Endothelial cell of umbilical vein (primary cell): ENCODE measurements around the gene CAPZA2. TPM values are rescaled to one million over a fixed set of nuclear protein-coding genes. Genes with fewer than 3 reads are reported as not detected.

Experiments used
- BruUV-seq: library from RNA; stranded (reverse); fragments of 400-500 nt; replicated peaks from 2 replicates; lab custom pipeline; 2021; lab: Mats Ljungman, UMichigan
- CTCF ChIA-PET: fragments of 300-600, 350-600 bp; sonication (Branson Sonifier 250); formaldehyde crosslinking; loops from one replicate; lab custom pipeline; 2021; ENCODE audit warnings: antibody characterized with exemption, inconsistent platforms; lab: Charles Lee
- POLR2A ChIA-PET: fragments of 300-600, 350-600 bp; sonication (Branson Sonifier 250); formaldehyde crosslinking; loops from one replicate; lab custom pipeline; 2021; ENCODE audit warnings: antibody characterized with exemption, inconsistent platforms; lab: Charles Lee
- DNase-seq: peaks from one replicate; pipeline ENCODE4 v3.0.0-alpha.2; 2011; ENCODE audit warnings: low read depth, low spot score
- FAIRE-seq: peaks from 2 replicates; lab custom pipeline; 2011; peaks lifted over from hg19 to GRCh38; lab: Jason Lieb, UNC
- H2AFZ ChIP-seq: 2 replicates; pipeline ENCODE4 v1.6.0; 2012; ENCODE audit warnings: low read depth, low read length, control low read depth, inconsistent platforms
- H3K27ac ChIP-seq: 2 replicates; pipeline ENCODE4 v1.5.1; 2011; ENCODE audit warnings: low read depth, mild to moderate bottlenecking, control low read depth, low read length, moderate library complexity; ENCODE audit not compliant: insufficient read depth
- H3K27me3 ChIP-seq, 2 experiments: 2 replicates each; pipeline versions ENCODE4 v1.6.0 to v1.6.1; 2011; ENCODE audit warnings: low read length in 2 of 2, mixed read lengths in 1 of 2; ENCODE audit not compliant: control insufficient read depth in 2 of 2, insufficient read depth in 2 of 2
- H3K36me3 ChIP-seq, 2 experiments: 2 replicates in 1 of 2; 3 replicates in 1 of 2; pipeline ENCODE4 v1.5.1; 2011; ENCODE audit warnings: low read length in 2 of 2, mild to moderate bottlenecking in 1 of 2, moderate library complexity in 1 of 2; ENCODE audit not compliant: control insufficient read depth in 2 of 2, insufficient read depth in 2 of 2; ENCODE audit errors: extremely low read depth in 1 of 2
- H3K4me1 ChIP-seq: 3 replicates; pipeline ENCODE4 v1.5.1; 2011; ENCODE audit warnings: mild to moderate bottlenecking, low read length; ENCODE audit not compliant: control insufficient read depth, insufficient read depth; ENCODE audit errors: extremely low read depth
- H3K4me2 ChIP-seq: 2 replicates; pipeline ENCODE4 v1.6.1; 2011; ENCODE audit warnings: low read length, control low read depth, mixed read lengths; ENCODE audit not compliant: insufficient read depth
- H3K4me3 ChIP-seq, 3 experiments: fragments of 200-600 bp in 1 of 3; sonication (generic), shearing (Covaris generic) in 1 of 3; replicated peaks in 1 of 3; 2 replicates each; pipeline ENCODE4 v1.5.1; 2011 to 2016; ENCODE audit warnings: control low read depth in 3 of 3, low read length in 3 of 3, mild to moderate bottlenecking in 2 of 3, inconsistent platforms in 1 of 3, low read depth in 1 of 3, moderate library complexity in 1 of 3; ENCODE audit not compliant: insufficient read depth in 1 of 3
- H3K79me2 ChIP-seq: 2 replicates; pipeline ENCODE4 v1.6.0; 2012; ENCODE audit warnings: low read length, inconsistent platforms; ENCODE audit not compliant: control insufficient read depth, insufficient read depth
- H3K9ac ChIP-seq: replicated peaks from 2 replicates; pipeline ENCODE3; 2011; ENCODE audit warnings: low read length, control low read depth; ENCODE audit not compliant: insufficient read depth; ENCODE audit errors: extremely low read depth
- H3K9me1 ChIP-seq: replicated peaks from 3 replicates; pipeline ENCODE4 v1.6.0; 2011; ENCODE audit warnings: mild to moderate bottlenecking, low read length; ENCODE audit not compliant: control insufficient read depth, insufficient read depth; ENCODE audit errors: extremely low read depth
- H3K9me3 ChIP-seq: replicated peaks from 2 replicates; pipeline ENCODE4 v1.5.1; 2012; ENCODE audit warnings: low read length, inconsistent platforms; ENCODE audit not compliant: control insufficient read depth, insufficient read depth
- H4K20me1 ChIP-seq: replicated peaks from 2 replicates; pipeline ENCODE3; 2011; ENCODE audit warnings: mild to moderate bottlenecking, low read length; ENCODE audit not compliant: control insufficient read depth, insufficient read depth; ENCODE audit errors: extremely low read depth
- CTCF ChIP-seq, 2 donors: IDR thresholded peaks; 1 replicate in 1 of 2; 2 replicates in 1 of 2; pipeline ENCODE4 v1.5.1; 2011; ENCODE audit warnings: low read length in 2 of 2, mild to moderate bottlenecking in 2 of 2, moderate library complexity in 2 of 2, control low read depth in 1 of 2, inconsistent platforms in 1 of 2, low read depth in 1 of 2; ENCODE audit not compliant: insufficient read depth in 1 of 2; ENCODE audit errors: extremely low read depth in 1 of 2
- EZH2 ChIP-seq: IDR thresholded peaks from 2 replicates; pipeline ENCODE4 v1.6.1; 2012; ENCODE audit warnings: borderline replicate concordance, low read depth, mild to moderate bottlenecking, moderate library complexity, low read length, inconsistent platforms; ENCODE audit not compliant: severe bottlenecking
- FOS ChIP-seq: IDR thresholded peaks from 2 replicates; pipeline ENCODE4 v1.6.1; 2011; ENCODE audit warnings: mild to moderate bottlenecking, low read length, moderate library complexity, borderline replicate concordance; ENCODE audit not compliant: insufficient read depth
- GATA2 ChIP-seq: IDR thresholded peaks from 2 replicates; pipeline ENCODE4 v1.7.0; 2011; ENCODE audit warnings: low read depth, mild to moderate bottlenecking, moderate library complexity, mixed read lengths, low read length; ENCODE audit not compliant: insufficient read length, insufficient read depth
- JUN ChIP-seq: IDR thresholded peaks from 2 replicates; pipeline ENCODE4 v1.6.1; 2011; ENCODE audit warnings: borderline replicate concordance, low read depth; ENCODE audit not compliant: insufficient read length, insufficient read depth
- MAX ChIP-seq: IDR thresholded peaks from 2 replicates; pipeline ENCODE4 v1.6.1; 2011; ENCODE audit not compliant: insufficient read depth, insufficient read length
- MYC ChIP-seq: IDR thresholded peaks from one replicate; pipeline ENCODE4 v1.6.1; 2011; ENCODE audit warnings: mild to moderate bottlenecking, low read depth, low read length
- POLR2A ChIP-seq: IDR thresholded peaks from 2 replicates; pipeline ENCODE4 v1.6.1; 2012; ENCODE audit warnings: low read depth, mild to moderate bottlenecking, control low read depth, low read length
- POLR2AphosphoS5 ChIP-seq: IDR thresholded peaks from 2 replicates; pipeline ENCODE4 v1.6.1; 2012; ENCODE audit warnings: low read depth, mild to moderate bottlenecking, control low read depth, low read length, moderate library complexity; ENCODE audit not compliant: insufficient read depth
- dilution Hi-C: fragments of 300-500 bp; cut with MboI; formaldehyde crosslinking; loops from one replicate; pipeline ENCODE4 v1.15.0; 2019; ENCODE audit warnings: low sequenced_read_pairs; ENCODE audit not compliant: extremely low pct_ligation_motif_present
- intact Hi-C: fragments of 100-400 bp; cut with micrococcal nuclease; formaldehyde crosslinking; loops from one replicate; pipeline ENCODE4 v1.10.0; 2022
- polyA plus RNA-seq, 4 experiments: library from polyadenylated mRNA; depleted of rRNA in 3 of 4; stranded (reverse) in 3 of 4; unstranded in 1 of 4; fragments of >200 nt; gene quantifications; 2 replicates each; pipeline versions ENCODE4 v1.2.1 to v1.2.3, GENCODE V29; 2011 to 2012; ENCODE audit warnings: missing spikeins in 1 of 4
- total RNA-seq: library from RNA; stranded (reverse); gene quantifications from 2 replicates; pipeline ENCODE4 v1.2.3, GENCODE V29; 2021

CAPZA2 gene
- total and polyA plus RNA-seq, 2 donors (not counting 3 experiments of a cell fraction or from before 2014, with no cell fraction given) = 48.1 to 347 TPM

- no peak for DNase-seq
These were observed 107.0 kb downstream of the CAPZA2 start for GRCh38 chr7:116969371-116969902.

More at GRCh38 chr7:116969371-116969902, 107.0 kb downstream of the CAPZA2 start:
- Histone ChIP-seq H3K36me3 (no peaks in the 10 kb centered on the region), H4K20me1 (no peaks in the 10 kb centered on the region), H3K4me1 (no peaks in the 10 kb centered on the region), H3K9me1 (no peaks in the 10 kb centered on the region), H3K9me3 (no peaks in the 10 kb centered on the region), H3K4me3 (no peak overlapping the region), H2AFZ (no peak overlapping the region), H3K27me3 (no peaks in the 10 kb centered on the region), H3K27ac (no peak overlapping the region), H3K9ac (no peak overlapping the region), H3K4me2 (no peak overlapping the region), H3K79me2 (peaks cover 29% of the 10 kb centered on the region)
- POLR2A ChIA-PET = no interaction called here
- TF ChIP-seq POLR2A = no peak
- TF ChIP-seq GATA2 = no peak
- TF ChIP-seq FOS = no peak
- no peak for TF ChIP-seq POLR2AphosphoS5
- TF ChIP-seq JUN = no peak
- TF ChIP-seq MYC = no peak
- TF ChIP-seq MAX = no peak
- TF ChIP-seq EZH2 = no peak
- no peak for TF ChIP-seq CTCF (IDR thresholded peaks at IDR 0.05; ENCODE audit: extremely low read depth in 1 of 2, insufficient read depth in 1 of 2, low read depth in 1 of 2, low read length in 2 of 2)
- FAIRE-seq = no peak
- intact Hi-C loops (no loop called here), dilution Hi-C loops (no loop called here)
- CTCF ChIA-PET = interaction anchor here (1.1 to 4.7 kb wide), 5 partner anchors 12 to 158 kb away, joined by 4 to 29 read pairs (median 5); no protein-coding TSS in a partner anchor
- BruUV-seq = no TSS peak
